HG03575 (cell line): ENCODE results near the gene NUDT9.

Source experiments
- ATAC-seq: cut with Tn5 transposase; IDR thresholded peaks from one replicate; pipeline ENCODE4 v1.9.1; 2021; ENCODE audit not compliant: unreplicated experiment, insufficient number of reproducible peaks, low FRiP score; ENCODE audit errors: extremely low read depth

Gene NUDT9

DNA sequence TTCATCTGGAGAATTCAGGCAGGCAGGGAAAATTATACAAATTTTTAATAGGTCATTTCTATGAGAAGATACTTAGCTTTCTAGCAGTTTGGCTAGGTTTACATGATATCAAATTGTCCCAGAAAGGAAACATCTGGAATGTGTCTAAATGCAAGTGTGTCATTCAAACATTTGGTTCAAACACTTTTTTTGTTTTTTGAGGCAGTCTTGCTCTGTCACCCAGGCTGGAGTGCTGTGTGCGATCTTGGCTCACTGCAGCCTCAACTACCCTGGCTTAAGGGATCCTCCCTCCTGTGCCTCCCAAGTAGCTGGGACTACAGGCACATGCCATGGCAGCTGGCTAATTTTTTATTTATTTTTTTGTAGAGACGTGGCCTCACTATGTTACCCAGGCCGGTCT, 75.2 kb downstream of the NUDT9 start:
- ATAC-seq, result no peak

DNA sequence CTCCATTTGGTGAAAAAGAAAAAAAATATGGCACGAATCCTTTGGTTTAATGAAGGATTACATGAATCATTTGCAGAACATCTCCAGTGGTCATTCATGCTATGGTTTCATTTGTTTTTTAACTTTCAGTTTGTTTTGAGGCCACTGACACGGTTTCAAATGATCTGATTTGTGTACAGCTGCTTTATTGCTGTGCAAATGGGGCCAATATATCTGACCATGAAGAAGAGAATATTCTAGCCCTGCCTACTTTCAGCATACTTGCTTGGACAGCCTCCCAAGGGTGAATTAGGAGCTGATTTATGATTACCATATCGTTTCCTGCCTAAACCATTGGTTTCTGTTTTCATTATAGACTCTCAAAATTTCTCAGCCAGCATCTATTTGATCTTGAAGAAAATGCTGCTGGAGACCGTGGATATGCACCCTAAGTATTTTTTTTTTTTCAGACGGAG, 76.1 kb downstream of the NUDT9 start:
- ATAC-seq, result peak; percentile 33

DNA sequence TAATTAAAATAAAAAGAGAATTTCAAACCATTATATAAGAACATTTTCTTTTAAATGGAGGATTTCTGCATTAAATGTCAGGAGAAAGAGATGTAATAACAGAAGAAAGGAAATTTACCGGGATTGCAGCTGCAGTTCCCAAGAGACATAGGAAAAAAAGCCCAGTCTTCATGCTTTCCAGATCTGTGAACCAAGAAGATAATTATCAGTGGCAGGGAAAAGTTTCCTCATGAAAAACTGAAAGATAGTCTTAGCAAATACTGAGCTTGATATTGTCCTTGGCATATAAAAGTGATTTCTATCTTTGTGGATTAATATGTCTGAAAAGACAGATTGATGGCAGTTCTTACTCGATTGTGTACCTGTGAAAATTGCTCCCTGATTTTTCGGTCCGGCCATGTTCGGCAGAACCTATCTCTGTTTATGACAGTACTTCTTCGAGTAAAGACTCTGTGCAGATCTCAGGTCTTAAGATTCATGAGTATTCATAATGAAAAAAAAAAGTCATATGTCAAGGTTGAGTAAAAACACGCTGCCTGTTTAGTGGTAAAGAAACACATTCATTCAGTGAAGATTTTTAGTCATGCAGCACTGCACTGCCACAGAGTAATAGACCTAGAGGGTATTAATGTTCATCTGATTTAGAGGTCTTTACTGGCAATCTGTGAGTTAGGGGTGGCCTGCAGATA, 77.2 kb downstream of the NUDT9 start:
- ATAC-seq, result peak; percentile 68

DNA sequence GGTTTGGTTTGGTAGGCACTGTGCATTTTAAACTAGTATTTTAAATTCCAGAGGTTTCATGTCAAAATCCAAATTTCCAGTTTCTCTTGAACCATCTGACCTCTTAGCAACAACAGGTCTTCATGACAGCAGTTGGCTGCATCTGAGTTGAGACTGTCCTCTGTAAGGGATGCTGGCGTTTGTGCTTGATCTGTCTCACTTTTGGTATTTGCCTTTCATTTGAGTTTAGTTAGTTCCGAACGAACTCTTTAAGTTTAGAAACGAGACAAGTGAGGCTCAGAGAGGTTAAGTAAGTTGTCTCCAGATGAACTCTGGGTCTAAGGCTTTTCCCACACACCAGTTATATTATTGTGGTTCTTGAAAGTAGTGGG, 77.7 kb downstream of the NUDT9 start:
- no peak for ATAC-seq

DNA sequence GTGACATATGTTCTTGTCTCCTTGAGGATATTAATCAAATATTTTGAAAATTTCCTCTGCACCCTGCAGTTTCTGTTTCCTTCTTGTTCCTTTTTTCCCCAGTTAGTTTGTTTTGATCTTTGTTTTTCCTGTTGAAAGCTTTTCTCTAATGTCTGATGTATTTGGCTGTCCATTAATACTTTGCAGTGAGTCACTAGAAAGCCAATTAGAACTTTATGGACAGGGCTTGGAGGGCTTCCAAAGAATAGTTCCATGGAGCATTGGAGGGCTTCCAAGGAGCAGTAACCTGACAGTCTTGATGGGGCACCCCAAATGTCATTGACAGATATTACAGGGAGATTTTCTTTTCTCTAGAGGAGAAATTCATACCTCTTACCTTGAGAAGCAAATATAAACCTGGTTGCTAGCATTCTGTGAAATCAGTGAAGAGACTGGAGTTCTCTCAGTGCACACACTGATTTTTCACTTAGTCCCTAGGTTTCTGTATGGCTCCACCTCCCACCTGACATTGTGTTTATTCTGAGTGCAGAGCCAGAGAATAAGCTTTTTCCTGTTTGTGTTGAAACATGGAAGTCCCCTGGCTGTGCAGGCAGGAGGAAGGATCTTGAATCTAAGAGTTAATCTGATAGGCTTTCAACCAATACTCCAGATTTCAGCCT, 80.3 kb downstream of the NUDT9 start:
- no peak for ATAC-seq

DNA sequence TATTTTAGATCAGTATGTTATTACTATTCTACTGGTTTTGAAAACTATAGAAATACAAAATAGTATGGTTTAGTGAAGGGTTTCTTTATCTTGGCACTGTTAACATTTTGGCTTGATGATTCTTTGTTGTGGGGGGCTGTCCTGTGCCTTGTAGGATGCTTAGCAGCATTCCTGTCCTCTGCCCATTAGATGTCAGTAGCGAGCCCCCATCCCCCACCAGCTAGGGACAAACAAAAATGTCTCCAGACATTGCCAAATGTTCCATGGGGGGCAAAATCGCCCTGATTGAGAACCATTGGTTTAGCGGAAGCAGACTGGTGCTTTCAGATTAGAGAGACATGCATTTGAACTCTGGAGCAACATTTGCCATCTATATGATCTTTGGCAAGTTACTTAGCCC, 83.5 kb downstream of the NUDT9 start:
- no peak for ATAC-seq

DNA sequence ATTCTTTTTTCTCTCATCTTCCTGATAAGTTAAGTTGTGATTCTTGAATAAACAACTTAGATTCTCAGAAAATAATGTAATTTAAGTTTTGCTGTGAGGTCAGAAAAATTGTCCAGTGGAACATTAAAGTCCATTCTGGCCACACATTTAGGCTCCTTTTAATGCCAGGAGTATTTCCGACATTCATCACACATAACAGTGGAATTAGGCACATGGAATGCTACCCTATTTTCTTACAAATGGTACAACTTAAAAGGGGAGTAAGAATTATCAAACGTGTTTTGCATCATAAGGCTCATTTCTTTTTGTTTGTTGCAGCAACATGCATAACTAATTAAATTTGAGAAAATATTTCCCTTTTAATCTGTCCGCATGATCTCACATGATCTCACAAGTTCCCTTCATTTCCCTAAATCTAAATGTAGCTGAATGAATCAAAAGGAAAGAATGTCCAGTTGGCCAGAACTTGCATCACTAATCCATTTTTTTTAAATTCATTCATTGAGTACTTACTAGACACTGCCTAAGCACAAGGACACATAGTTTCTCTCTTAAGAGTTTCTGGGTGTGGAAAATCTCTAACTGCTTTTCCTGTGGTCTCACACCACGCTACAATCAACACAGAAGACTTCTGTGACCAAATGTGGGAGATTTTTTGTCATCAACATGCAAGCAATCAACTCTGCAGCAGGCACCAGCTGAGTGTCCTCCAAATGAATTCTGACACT, 84.8 kb downstream of the NUDT9 start:
- no peak for ATAC-seq
